Measurements from ENCODE around the gene NFYA. TPM values are rescaled to one million over a fixed set of nuclear protein-coding genes. Genes with fewer than 3 reads are reported as not detected.

NFYA gene
- total RNA-seq, result 33.3 and 34.6 TPM in 2 replicates

- intact Hi-C loops (cut with micrococcal nuclease), result loop anchor here (1.0 to 10.0 kb wide), 17 partner anchors 45 to 1958 kb away; partner anchors contain the start of genes CCND3, FOXP4, KCNK5 and MRPS10
Measured at GRCh38 chr6:41072836-41073202, at the start of gene NFYA. TSS of gene NFYA (plus strand) at chr6:41072974. CDS start at chr6:41079090, 6,116 bp downstream.

DNA sequence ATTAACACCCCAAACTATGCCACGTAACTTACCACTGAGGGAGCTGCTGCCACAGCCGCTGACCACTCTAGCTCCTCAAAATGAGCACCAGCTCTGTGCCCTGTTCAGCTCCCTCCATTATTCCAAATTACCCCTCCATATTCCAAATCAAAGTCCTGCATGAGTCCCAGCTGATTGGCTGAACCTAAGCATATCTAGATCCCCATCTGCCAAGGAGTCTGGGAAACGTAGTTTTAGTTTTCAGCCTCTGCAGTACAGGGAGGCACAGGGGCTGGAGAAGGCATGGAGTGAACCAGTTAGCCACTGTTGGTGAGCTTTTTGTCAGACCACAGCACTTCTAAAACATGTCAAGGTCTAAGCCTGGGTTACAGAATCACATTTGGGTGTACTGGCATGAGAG lies 49.7 kb upstream of the NFYA start:
- intact Hi-C loops (cut with micrococcal nuclease), result no loop called here

DNA sequence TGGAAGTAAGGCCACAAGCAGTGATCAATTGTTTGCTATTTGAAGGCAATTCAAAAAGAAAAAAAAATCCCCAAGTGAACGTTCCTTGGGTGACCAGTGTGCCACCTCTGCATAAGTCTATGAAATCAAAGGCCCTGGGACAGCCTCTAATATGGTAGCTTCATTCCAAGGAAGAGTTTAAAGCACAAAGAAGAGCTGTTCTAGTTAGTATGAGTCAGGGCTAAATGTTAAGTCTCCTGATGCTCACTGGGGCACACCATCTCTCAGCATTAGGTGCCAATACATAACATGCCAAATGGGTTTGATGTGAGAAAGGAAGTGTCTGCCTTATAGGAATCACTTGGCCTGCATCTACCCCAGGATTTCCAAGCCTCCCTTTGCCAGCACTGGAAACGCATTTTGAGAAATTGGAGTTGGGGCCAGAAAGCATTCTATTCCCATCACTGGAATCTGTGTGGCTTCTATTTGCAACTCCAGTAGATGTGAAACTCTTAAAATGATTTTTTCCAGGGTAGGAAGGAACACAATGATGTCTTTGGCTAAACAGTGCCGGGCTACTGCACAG lies 46.7 kb upstream of the NFYA start:
- intact Hi-C loops (cut with micrococcal nuclease), result loop anchor here (5.0 kb wide), 4 partner anchors 439 to 1664 kb away; partner anchors contain the start of gene LRFN2

DNA sequence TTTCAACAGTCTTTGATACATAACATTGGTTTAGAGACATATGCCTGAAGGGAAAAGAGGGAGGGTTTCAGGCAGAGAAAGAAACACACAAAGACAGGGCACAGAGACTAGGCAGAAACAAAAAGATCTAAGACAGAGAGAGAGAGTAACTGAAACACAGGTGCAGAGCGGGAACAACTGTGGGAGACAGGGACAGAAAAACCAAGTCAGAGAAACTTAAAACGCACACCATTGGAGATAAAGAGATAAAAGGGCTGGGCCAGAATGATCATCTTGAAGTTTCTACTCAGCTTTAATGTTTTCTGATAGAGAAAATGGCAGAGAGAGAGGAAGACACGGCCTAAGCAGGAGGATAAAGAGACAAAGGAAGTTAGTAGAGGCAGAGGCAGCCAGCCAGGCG lies 45.5 kb upstream of the NFYA start:
- intact Hi-C loops (cut with micrococcal nuclease), result loop anchor here (1.0 to 5.0 kb wide), 6 partner anchors 12 to 1665 kb away; partner anchors contain the start of genes LRFN2 and UNC5CL

- intact Hi-C loops (cut with micrococcal nuclease), result loop anchor here (1.0 to 5.0 kb wide), 12 partner anchors 11 to 1666 kb away; partner anchors contain the start of genes LRFN2, NFYA, OARD1 and TREML2
Measured at GRCh38 chr6:41027799-41028560, 44.8 kb upstream of the NFYA start.

DNA sequence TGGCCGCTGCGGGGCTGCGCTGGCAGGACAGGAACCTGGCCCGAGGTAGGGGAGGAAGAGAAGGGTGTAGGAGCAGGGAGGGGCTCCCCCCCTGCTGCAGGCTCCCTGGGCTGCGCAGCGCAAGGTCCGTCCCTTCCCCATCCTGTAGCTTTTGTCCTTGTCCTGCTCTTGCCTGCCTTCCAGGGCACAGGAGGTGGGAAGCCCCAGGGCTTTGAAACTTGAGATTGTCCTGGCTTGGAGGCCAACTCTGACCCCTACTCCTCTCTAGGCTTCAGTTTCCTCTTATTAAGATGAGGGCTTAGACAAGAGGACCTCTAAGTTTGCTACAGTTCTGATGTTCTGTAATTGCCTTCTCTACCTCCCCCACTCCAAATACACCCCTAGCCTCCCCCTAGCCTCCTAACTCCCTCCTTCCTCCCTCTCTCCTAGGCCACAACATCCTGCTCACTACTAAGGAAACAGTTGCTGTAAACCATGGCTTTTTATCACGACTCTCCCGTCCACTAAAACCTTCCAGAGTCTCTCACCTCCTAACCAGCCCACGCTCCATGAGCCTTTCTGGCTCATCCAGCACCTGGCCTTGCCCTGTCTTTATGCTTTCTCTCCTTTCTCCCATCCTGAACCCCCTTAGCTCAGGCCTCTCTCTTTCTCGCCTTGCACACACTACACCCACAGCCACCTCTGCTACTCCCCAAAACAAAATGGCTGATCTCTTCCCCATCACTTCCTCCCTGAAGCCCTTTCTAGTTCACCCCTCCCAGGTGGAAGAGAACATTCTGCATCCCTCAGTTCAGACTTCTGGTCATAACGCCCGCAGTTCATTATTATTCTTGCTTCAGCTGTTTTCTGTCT lies 44.0 kb upstream of the NFYA start:
- intact Hi-C loops (cut with micrococcal nuclease), result loop anchor here (1.0 to 5.0 kb wide), 10 partner anchors 39 to 1666 kb away; partner anchors contain the start of genes LRFN2, NFYA, OARD1 and TREML2

GRCh38 chr6:41032830-41033229 lies 39.9 kb upstream of the NFYA start:
- intact Hi-C loops (cut with micrococcal nuclease), result no loop called here

DNA sequence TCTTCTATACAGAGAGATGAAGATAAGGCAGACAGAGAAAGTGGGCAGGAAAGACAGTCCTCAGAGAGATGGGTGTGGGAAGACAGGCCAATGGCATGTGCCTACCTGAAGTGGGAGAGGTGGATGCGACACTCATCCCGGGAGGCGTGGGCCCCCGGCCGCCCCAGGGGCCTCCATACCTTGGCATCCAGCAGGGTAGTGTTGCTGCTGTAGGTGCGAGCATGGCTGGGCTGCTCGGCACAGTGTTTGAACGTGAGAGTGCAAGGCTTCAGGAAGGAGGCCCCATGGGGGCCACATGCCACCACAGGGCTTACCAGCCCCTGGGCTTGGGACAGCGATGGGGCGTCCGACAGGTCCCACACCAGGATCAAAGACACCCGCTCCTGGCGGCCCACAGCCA lies 39.0 kb upstream of the NFYA start:
- intact Hi-C loops (cut with micrococcal nuclease), result no loop called here

- intact Hi-C loops (cut with micrococcal nuclease), result no loop called here
Measured at GRCh38 chr6:41036186-41036585, 36.6 kb upstream of the NFYA start.

- intact Hi-C loops (cut with micrococcal nuclease), result no loop called here
Measured at GRCh38 chr6:41036601-41037000, 36.2 kb upstream of the NFYA start.

DNA sequence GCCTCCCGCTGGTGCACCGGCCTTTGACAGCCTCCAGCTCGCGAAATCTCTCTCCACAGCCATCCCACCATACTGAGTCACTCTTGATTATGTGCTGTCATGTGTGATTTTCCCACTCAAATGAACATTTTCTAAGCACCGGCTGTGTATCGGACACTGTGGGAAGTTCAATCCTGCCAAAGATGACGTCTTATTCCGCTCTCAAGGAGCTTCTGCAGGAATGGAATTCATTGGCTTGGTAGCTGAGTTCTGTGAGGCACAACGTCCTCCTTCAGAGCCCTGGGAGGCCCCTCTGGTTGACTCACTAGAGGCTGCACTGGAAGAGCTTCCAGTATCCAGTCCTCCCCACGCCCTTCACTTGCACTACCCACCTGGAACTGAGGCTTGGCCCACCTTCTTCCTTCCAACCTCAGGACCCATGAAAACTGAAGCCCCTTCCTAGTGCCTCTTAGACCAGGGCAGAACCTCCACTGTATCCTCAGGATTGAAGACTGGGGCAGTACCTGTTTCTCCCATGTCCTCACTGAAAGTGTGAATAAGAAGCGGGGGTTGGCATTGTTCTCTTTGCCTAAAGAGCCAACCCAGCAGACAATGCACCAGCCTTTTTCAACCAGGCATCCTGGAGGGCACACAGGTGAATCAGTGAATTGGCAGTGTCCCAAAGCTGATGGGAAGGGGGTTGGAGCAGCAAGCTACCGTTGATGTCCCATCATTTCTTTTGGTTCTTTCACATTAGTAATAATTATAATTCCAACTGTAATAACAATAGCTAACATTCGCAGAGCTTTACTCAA lies 35.5 kb upstream of the NFYA start:
- intact Hi-C loops (cut with micrococcal nuclease), result no loop called here

DNA sequence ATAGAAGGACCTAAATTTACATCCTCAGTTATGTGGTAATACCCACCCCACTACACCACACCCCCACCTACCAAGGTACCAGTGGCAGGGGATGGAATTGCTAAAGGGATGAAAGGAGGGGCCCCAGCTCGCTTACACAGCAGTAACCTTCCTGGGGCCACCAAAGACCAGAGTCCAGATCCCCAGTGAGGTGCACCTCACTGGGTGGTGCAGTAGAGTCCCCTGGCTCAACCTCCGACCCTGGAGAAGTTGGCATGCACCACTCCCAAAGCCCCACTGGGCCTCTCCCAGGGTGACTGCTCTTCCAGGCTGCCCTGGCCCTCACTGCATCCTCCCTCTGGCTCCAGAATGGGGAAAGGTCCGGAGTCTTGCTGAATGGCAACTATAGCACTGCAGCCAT lies 34.6 kb upstream of the NFYA start:
- intact Hi-C loops (cut with micrococcal nuclease), result no loop called here

DNA sequence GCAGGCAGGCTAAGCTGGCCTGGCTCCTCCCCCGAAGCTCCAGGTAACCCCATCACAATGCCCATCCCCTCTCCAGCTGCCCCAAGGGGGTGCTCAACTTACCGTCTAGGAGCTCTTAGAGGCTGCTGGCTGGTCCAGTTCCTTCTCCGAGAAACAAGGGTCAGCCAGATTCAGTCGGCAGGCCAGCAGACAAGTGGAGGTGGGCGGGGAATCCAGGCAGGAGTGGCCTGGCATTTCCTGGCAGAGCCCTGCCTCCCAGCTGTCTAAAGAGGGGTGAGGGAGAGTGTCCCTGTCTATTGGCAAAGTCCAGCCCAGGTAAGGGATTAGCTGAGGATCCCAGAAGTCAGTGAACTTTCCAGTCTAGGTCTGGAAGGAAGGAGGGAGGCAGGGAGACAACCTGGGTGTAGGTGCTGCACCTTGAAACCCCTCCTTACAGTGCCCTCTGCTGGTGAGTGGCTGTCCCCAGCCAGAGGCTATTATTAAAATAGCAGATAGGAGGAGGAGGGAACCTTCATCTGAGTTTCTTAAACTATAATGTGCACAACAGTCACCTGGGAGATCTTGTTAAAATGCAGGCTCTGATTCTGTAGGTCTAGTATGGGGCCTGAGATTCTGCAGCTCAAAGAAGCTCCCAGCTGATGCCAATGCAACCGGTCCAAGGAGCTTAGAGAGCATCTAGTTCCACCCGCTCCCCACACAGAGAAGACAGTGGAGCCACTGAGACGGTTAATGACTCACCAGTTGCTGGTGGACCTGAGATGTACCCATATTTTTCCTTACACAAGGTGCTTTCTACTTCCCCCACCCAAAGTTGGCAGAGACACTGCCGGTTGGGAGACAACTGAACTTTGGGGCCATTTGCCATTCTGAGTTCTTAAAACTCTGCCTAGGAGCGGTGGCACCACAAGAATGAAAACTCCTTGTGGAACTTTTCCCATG lies 33.4 kb upstream of the NFYA start, which contains the start of gene UNC5CL:
Gene UNC5CL, minus strand, starts transcription at position 162 of the 939 bp plus-strand sequence. CDS start 4,147 bp downstream, outside the sequence.
- intact Hi-C loops (cut with micrococcal nuclease), result loop anchor here (1.0 kb wide), 3 partner anchors 12 to 33 kb away; no protein-coding TSS in a partner anchor

- intact Hi-C loops (cut with micrococcal nuclease), result no loop called here
Measured at GRCh38 chr6:41040101-41040939, 32.5 kb upstream of the NFYA start.

DNA sequence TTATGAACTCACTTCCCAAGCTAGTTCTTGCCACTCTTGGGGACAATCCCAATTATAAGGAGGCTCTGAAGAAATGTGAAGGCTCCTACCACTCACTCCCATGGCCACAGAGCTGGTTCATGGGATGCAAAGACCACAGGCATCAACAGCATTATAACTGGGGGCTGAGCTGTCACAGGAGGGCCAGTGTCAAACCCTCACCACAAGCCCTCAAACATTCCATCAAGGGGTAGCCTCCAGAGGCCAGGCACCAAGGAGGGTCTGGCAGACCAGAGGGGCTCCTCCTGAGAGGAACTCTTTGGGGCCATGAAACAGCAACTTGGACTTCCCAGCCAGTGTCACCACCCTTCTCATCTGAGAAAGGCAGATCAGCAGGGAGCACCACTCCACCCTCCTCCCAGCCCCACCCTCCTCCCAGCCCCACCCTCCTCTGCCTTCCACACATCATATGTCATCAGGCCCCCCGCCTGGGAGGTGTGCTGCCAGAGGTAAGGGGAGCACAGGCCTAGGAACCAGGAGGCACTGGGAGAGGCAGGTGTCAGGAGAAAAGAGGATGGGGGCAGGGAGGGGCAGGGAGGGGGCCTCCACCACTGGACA lies 31.7 kb upstream of the NFYA start:
- intact Hi-C loops (cut with micrococcal nuclease), result no loop called here

GRCh38 chr6:41042226-41043055 lies 30.3 kb upstream of the NFYA start, which contains the start of gene TSPO2:
TSS of gene TSPO2 (plus strand) at chr6:41042467. CDS start at chr6:41042986, 519 bp downstream.
- intact Hi-C loops (cut with micrococcal nuclease), result no loop called here

- intact Hi-C loops (cut with micrococcal nuclease), result no loop called here
Measured at GRCh38 chr6:41043151-41043550, 29.6 kb upstream of the NFYA start.

Measured in T-helper 1 cell treated with Interleukin-12 subunit alpha and Interleukin-12 subunit beta and Interleukin-4 antibody, amounts not matched to agents 30 ng/mL and 1 ng/mL, for 36 hours (primary cell).